Glomerular visceral epithelial cell (primary cell): ENCODE data around the gene FIZ1.

Source experiments
- DNase-seq: peaks from one replicate; pipeline ENCODE4 v3.0.0-alpha.2; 2016; ENCODE audit errors: extremely low spot score

Gene FIZ1

DNA sequence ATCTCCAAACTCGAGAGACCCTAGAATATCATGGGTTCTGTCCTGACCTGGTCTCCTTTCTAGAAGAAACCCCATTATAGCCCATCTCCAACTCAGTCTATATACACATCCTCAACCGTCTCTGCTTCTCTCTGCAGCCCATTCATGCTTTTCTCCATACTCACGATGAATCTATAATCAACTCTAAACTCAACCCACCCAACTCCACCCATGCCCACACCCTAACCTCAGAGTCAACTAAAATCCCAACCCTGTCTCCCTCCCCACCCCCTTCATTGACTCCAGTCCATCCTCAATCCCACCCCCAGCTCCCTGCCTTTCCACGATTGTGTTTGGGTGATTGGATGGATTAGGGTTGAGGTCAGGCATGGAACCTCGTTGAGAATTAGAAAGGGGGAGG, 55.8 kb downstream of the FIZ1 start:
- DNase-seq = no peak

DNA sequence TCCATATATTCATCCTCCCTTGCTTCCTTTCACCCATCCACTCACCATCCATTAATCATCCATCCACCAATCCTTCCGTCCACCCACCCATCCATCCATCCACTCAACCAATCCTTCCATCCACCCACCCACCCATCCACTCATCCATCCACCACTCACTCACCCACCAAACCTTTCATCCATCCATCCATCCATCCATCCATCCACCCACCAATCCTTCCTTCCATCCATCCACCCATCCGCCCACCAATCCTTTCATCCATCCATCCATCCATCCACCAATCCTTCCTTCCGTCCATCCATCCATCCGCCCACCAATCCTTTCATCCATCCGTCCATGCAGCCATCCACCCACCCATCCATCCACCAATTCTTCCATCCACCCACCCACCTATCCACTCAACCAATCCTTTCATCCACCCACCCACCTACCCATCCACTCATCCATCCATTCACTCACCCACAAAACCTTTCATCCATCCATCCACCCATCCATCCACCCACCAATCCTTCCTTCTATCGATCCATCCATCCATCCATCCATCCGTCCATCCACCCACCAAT, 56.9 kb downstream of the FIZ1 start:
- DNase-seq = no peak
